HG03135 (cell line): ENCODE data around the gene CISH.

Experiments
- ATAC-seq: cut with Tn5 transposase; IDR thresholded peaks from one replicate; pipeline ENCODE4 v1.9.1; 2021; ENCODE audit warnings: mild to moderate bottlenecking, moderate library complexity; ENCODE audit not compliant: unreplicated experiment

Gene CISH

GRCh38 chr3:50573566-50574443, 37.8 kb downstream of the CISH start:
- no peak for ATAC-seq

GRCh38 chr3:50572801-50573371, 38.7 kb downstream of the CISH start:
- no peak for ATAC-seq

GRCh38 chr3:50572158-50572557, 39.4 kb downstream of the CISH start:
- ATAC-seq, result no peak

- no peak for ATAC-seq
Observed at GRCh38 chr3:50571486-50571885, 40.1 kb downstream of the CISH start.

GRCh38 chr3:50570508-50571279, 40.9 kb downstream of the CISH start:
- no peak for ATAC-seq

GRCh38 chr3:50568947-50569749, 42.4 kb downstream of the CISH start, which contains the start of gene HEMK1:
Gene HEMK1 (plus strand): TSS chr3:50569522. CDS start chr3:50571105, 1,583 bp downstream.
- peak; percentile 61 for ATAC-seq

- peak; percentile 80 for ATAC-seq
Observed at GRCh38 chr3:50567386-50568167, 44.0 kb downstream of the CISH start, which contains the start of gene C3orf18. Gene C3orf18 (minus strand): TSS chr3:50567747. CDS start chr3:50565699, 2,048 bp downstream.

GRCh38 chr3:50567011-50567385, 44.6 kb downstream of the CISH start:
- ATAC-seq, result no peak

GRCh38 chr3:50564321-50564720, 47.3 kb downstream of the CISH start:
- ATAC-seq, result no peak

GRCh38 chr3:50563867-50564266, 47.7 kb downstream of the CISH start:
- ATAC-seq, result no peak

GRCh38 chr3:50562861-50563260, 48.7 kb downstream of the CISH start:
- no peak for ATAC-seq

- no peak for ATAC-seq
Observed at GRCh38 chr3:50559702-50560101, 51.9 kb downstream of the CISH start.

- no peak for ATAC-seq
Observed at GRCh38 chr3:50557915-50558314, 53.7 kb downstream of the CISH start.

GRCh38 chr3:50557106-50557505, 54.5 kb downstream of the CISH start:
- no peak for ATAC-seq
